GM12872 (cell line): ENCODE data around the gene CCDC134.

Experiments
- CTCF ChIP-seq: IDR thresholded peaks from 3 replicates; pipeline ENCODE4 v1.5.1; 2011; ENCODE audit warnings: low read depth, mild to moderate bottlenecking, low read length, moderate library complexity; ENCODE audit not compliant: insufficient read depth

CCDC134 gene

DNA sequence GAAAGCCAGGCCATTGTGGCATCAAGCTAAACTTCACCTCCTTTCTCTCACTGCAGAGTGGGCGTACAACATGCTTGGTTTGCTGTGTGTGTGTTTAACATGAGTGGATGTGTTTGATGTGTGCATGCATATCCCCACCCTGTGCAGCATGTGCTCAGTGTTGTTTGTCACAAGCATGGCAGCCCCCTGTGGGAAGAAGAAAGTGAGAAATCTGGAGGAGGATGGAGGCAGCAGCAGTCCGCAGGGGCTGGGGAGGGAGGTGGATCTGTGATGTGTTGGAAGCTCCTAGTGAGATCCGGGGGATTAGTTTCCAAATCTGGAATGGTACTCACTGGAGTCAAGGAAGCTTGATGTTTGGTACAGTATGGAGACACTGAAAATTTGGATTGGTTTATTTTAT lies 24.1 kb upstream of the CCDC134 start:
- TF ChIP-seq CTCF, result no peak

GRCh38 chr22:41777749-41778425 lies 22.6 kb upstream of the CCDC134 start:
- TF ChIP-seq CTCF, result no peak

DNA sequence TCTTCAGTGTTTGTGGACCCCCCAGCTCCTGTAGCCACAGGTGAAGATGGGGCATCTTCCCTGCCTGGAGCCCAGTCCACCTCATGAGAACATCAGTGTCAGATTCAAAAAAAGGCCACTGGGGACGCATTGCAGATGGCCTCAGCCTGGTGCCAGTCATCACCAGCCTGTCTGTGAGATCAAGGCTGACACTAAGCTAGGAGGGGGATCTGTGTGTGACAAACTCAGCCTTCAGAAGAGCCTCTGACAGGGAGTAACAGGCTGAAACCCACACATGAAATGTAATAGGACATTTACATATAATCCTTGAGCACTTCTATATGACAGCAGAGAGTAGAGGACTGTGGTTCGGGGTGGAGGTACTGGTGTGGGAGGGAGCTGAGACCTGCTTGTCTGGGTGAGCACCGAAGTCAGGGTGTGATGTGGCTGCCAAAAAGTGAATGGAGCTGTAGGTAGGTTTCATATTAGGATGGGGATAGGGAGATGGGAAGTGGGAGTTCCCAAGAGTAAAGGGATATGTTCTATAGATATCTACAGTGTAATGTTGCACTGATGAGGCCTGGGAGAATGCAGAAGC lies 20.5 kb upstream of the CCDC134 start:
- TF ChIP-seq CTCF, result no peak

- 0 out of 3 replicates have a peak, but pooled peaks have one; percentile 2 for TF ChIP-seq CTCF
These were observed 19.6 kb upstream of the CCDC134 start for GRCh38 chr22:41780746-41781505.

- TF ChIP-seq CTCF, result no peak
These were observed 19.0 kb upstream of the CCDC134 start for GRCh38 chr22:41781507-41781906.

DNA sequence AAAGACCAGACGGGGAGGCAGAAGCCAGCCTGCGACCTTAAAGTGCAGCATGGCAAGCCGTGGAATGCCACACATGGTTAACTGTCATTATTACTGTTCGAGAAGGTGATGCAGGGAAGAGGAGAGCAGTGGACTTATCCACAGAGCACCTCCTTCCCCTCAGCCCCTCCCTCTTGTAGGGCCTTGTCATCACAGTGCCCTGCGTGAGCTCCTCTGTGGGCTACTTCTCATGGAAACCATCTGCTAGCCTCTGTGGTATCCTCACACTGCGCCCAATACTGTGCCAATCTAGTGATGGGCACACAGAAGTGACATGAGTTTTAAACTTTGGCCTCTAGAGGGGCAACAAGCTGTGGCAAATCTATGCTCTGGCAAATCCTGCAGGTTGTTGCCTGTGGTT lies 18.2 kb upstream of the CCDC134 start:
- peak; percentile 27; the same call in 1 of the 3 replicates for TF ChIP-seq CTCF

DNA sequence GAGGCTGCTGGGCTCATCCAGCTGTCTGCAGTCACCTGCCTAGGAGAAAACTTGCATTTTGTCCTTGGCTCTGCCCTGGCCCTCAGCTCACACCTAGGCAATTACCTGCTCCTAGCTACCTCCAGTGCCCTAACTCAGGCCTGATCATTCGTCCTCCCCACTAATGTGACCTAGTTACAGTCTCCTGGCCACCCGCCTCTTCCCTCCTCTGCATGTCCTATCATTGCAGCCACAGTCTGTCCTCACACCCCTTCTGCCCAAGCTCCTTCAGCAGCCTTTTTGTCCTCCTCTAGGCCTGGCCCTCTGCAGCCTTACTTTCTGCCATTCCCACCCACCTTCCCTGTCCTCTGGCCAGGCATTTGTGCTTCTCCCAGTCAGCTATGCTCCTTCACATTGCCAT lies 17.7 kb upstream of the CCDC134 start:
- no peak for TF ChIP-seq CTCF
